CD4-positive, alpha-beta T cell treated with Interleukin-15 for 1 hour (primary cell): ENCODE data around the gene SSU72.
A peak's percentile ranks its signal among the peaks of the same experiment; 100 is the strongest.
"Not testable (repeated sequence)": the region's sequence is repeated elsewhere in the genome, so short reads cannot be mapped to it uniquely, and the experiment has no call there.

ENCODE experiments used
- DNase-seq: peaks from one replicate; pipeline ENCODE4 v3.0.0-alpha.2; 2020

Gene SSU72

GRCh38 chr1:1594602-1595260 is 20.1 kb upstream of the SSU72 start:
- no peak for DNase-seq

GRCh38 chr1:1593834-1594601 is 19.4 kb upstream of the SSU72 start:
- DNase-seq, result no peak

GRCh38 chr1:1591452-1591851 is 16.8 kb upstream of the SSU72 start:
- DNase-seq, result no peak

GRCh38 chr1:1583347-1584010 is 8.8 kb upstream of the SSU72 start:
- no peak for DNase-seq

GRCh38 chr1:1582585-1583346 is 8.1 kb upstream of the SSU72 start:
- DNase-seq, result no peak

GRCh38 chr1:1578371-1578940 is 3.8 kb upstream of the SSU72 start:
- no peak for DNase-seq

- no peak for DNase-seq
Measured at GRCh38 chr1:1577367-1578011, 2.8 kb upstream of the SSU72 start.

- DNase-seq, result peak; percentile 73
Measured at GRCh38 chr1:1573843-1574720, 581 bp downstream of the SSU72 start.

- DNase-seq, result no peak
Measured at GRCh38 chr1:1569341-1569740, 5.3 kb downstream of the SSU72 start.

- DNase-seq, result no peak
Measured at GRCh38 chr1:1567891-1568291, 6.8 kb downstream of the SSU72 start.

GRCh38 chr1:1567152-1567875 is 7.3 kb downstream of the SSU72 start:
- no peak for DNase-seq

GRCh38 chr1:1565340-1565739 is 9.3 kb downstream of the SSU72 start:
- no peak for DNase-seq

- no peak for DNase-seq
Measured at GRCh38 chr1:1564268-1564667, 10.4 kb downstream of the SSU72 start.

GRCh38 chr1:1563688-1564087 is 11.0 kb downstream of the SSU72 start:
- no peak for DNase-seq

GRCh38 chr1:1562556-1563195 is 12.0 kb downstream of the SSU72 start:
- DNase-seq, result no peak

- no peak for DNase-seq
Measured at GRCh38 chr1:1561801-1562470, 12.7 kb downstream of the SSU72 start.

- no peak for DNase-seq
Measured at GRCh38 chr1:1560178-1560577, 14.5 kb downstream of the SSU72 start.

- DNase-seq, result no peak
Measured at GRCh38 chr1:1559066-1559465, 15.6 kb downstream of the SSU72 start.

GRCh38 chr1:1558591-1558990 is 16.1 kb downstream of the SSU72 start:
- no peak for DNase-seq

- DNase-seq, result not testable (repeated sequence)
Measured at GRCh38 chr1:1557688-1558087, 17.0 kb downstream of the SSU72 start.
